Measurements from ENCODE around the gene MAP2K5. TPM values are rescaled to one million over a fixed set of nuclear protein-coding genes. Genes with fewer than 3 reads are reported as not detected.
A peak's percentile ranks its signal among the peaks of the same experiment; 100 is the strongest.

The MAP2K5 gene
- total and polyA plus RNA-seq, 9 of the 15 experiments (the other 6 are each of a cell fraction or from before 2014, with no cell fraction given): 0.41 to 16.5 (median 7.5) TPM

DNA sequence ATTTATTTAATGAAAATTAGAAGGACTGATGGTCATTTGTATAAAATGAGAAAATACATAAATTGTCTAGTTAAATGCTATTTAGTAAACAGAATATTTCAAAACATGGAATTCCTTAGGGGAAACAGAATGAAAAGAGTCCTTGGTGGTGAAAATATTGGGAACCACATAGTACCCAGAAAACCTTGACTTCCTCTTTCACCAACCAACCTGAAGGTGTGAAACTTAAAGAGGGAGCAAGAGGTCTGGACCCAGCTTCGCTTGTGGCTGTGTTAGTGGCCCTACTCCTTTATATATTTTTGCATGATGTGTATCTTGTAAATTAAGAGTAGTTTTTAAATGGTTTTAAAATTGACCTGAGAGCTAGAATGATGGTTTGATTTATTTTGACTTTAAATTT lies 64.2 kb downstream of the MAP2K5 start (continued):
- TF ChIP-seq ZNF146 (CRISPR knock-in tag; IDR thresholded peaks at IDR 0.05; ENCODE audit: unreplicated experiment) (no peak), BRF1 (IDR thresholded peaks at IDR 0.05; ENCODE audit: borderline replicate concordance, extremely low read depth, insufficient read length) (no peak), CBX3 (IDR thresholded peaks at IDR 0.05; ENCODE audit: borderline replicate concordance in 1 of 2, low read length in 2 of 2) (no peak)
- TF ChIP-seq, protein P1, sequence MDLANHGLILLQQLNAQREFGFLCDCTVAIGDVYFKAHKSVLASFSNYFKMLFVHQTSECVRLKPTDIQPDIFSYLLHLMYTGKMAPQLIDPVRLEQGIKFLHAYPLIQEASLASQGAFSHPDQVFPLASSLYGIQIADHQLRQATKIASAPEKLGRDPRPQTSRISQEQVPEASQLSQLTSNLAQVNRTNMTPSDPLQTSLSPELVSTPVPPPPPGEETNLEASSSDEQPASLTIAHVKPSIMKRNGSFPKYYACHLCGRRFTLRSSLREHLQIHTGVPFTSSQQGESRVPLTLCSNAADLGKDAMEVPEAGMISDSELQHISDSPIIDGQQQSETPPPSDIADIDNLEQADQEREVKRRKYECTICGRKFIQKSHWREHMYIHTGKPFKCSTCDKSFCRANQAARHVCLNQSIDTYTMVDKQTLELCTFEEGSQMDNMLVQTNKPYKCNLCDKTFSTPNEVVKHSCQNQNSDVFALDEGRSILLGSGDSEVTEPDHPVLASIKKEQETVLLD (IDR thresholded peaks at IDR 0.05): no peak
- TF ChIP-seq, protein P2, sequence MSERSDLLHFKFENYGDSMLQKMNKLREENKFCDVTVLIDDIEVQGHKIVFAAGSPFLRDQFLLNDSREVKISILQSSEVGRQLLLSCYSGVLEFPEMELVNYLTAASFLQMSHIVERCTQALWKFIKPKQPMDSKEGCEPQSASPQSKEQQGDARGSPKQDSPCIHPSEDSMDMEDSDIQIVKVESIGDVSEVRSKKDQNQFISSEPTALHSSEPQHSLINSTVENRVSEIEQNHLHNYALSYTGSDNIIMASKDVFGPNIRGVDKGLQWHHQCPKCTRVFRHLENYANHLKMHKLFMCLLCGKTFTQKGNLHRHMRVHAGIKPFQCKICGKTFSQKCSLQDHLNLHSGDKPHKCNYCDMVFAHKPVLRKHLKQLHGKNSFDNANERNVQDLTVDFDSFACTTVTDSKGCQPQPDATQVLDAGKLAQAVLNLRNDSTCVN (CRISPR knock-in tag; IDR thresholded peaks at IDR 0.05): no peak

DNA sequence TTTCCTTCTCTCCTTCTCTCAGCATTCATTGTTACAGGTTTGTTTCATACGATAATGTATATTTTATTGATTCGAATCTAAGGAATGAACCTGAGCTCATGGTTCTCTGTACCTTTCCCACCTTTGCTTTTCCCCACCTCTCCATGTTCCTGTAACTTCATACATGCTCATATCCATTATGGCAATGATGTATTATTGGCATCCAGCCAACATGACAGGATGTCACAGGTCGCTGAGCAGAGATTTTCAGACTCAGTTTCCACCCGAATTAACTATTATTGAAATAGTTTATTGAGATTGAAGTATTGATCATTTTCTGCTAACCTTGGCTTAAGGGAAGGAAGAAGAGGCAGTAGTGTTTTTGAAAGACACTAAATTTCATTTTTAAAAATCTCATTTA lies 64.8 kb downstream of the MAP2K5 start:
- Histone ChIP-seq H3K9me1 (ENCODE audit: control insufficient read depth, insufficient read depth, low read length) (no peaks in the 10 kb centered on the region), H3K36me3 (ENCODE audit: control insufficient read depth, insufficient read depth, low read length) (no peaks in the 10 kb centered on the region), H3K4me1 (replicated peaks in 1 of 2; ENCODE audit: control insufficient read depth in 2 of 2, insufficient read depth in 2 of 2, low read length in 2 of 2) (no peaks in the 10 kb centered on the region), H2AFZ (ENCODE audit: low read depth, low read length) (no peak overlapping the region), H3K27me3 (ENCODE audit: control insufficient read depth in 2 of 2, insufficient read depth in 2 of 2, low read length in 2 of 2) (no peaks in the 10 kb centered on the region), H3K79me2 (ENCODE audit: control insufficient read depth, insufficient read depth, low read length) (no peaks in the 10 kb centered on the region), H3K27ac (ENCODE audit: extremely low read depth, low read depth, low read length) (no peak overlapping the region), H3K4me2 (ENCODE audit: insufficient read depth, low read length) (no peak overlapping the region), H3K9me3 (replicated peaks; ENCODE audit: control insufficient read depth, insufficient read depth, low read depth, low read length) (no peaks in the 10 kb centered on the region), H3K9ac (ENCODE audit: insufficient read depth in 1 of 2, low read depth in 2 of 2, low read length in 2 of 2) (no peak overlapping the region), H3K4me3 (no peak overlapping the region), H4K20me1 (replicated peaks; ENCODE audit: control insufficient read depth, insufficient read depth, low read length) (no peaks in the 10 kb centered on the region)
- POLR2A ChIA-PET: no interaction called here
- 50% methylated on average over 4 of the region's 4 CpGs for WGBS (ENCODE audit: insufficient coverage, low coverage, missing lambda C conversion rate)
- DNase-seq (ENCODE audit: extremely low read depth in 1 of 4, low spot score in 3 of 4) (no peak), FAIRE-seq (no peak), ATAC-seq (no peak)
- CTCF ChIA-PET (ENCODE audit: low intra/inter-chr PET ratio): no interaction called here
- BruUV-seq (replicated peaks): no TSS peak
- TF ChIP-seq ZNF12 (CRISPR knock-in tag; IDR thresholded peaks at IDR 0.05) (no peak), NFIC (IDR thresholded peaks at IDR 0.05) (peak; percentile 90), NFIX (CRISPR knock-in tag; IDR thresholded peaks at IDR 0.05; ENCODE audit: low read depth) (peak; percentile 87)
- in situ Hi-C loops (cut with MboI) (no loop called here), intact Hi-C loops (cut with micrococcal nuclease) (no loop called here)
